GM19397 (cell line): ENCODE measurements around the gene SLC2A6.
A peak's percentile ranks its signal among the peaks of the same experiment; 100 is the strongest.
"Not testable (repeated sequence)": the region's sequence is repeated elsewhere in the genome, so short reads cannot be mapped to it uniquely, and the experiment has no call there.

Experiments used
- ATAC-seq: cut with Tn5 transposase; IDR thresholded peaks from one replicate; pipeline ENCODE4 v1.9.1; 2021; ENCODE audit warnings: mild to moderate bottlenecking, moderate library complexity; ENCODE audit not compliant: unreplicated experiment

SLC2A6 gene

GRCh38 chr9:133463234-133463863 is 15.6 kb downstream of the SLC2A6 start:
- ATAC-seq: no peak

GRCh38 chr9:133461975-133462374 is 16.9 kb downstream of the SLC2A6 start:
- no peak for ATAC-seq

DNA sequence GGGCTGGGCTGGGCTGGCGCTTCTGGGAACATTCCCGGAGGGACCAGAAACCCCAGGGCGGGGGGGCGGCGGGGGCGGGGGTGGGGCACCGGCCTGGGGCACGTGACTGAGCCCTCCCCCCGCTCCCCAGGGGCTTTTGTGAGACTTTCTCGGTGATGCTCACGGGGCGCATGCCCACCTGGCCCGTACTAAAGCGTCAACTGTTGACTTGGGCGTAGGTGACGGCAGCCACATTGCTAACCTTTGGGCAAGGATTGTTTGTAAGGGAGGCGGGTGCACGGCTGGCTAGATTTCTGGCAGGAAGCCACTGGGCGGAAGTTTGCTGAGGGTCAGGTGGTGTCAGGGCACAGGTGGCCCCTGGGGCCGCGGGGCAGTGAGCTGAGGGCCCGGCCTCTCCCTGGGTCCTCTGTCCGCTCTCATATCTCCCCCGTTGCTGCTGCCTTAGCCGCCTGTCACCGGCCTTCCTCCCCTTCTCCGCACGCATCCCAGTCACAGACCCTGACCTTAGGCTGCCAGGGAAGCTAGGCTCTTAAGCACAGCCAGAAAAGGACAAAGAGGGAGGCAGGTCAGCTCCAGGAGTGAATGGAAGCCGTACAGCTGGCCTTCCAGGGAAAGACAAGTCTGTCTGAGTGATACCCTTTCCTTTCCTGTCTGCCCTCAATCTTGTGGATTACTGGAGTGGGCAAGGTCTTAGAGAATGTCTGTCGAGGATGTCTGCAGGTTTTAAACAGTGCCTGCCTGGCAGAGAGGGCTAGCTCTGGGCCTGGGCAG is 18.3 kb downstream of the SLC2A6 start:
- ATAC-seq: peak; percentile 28

- peak; percentile 73 for ATAC-seq
Measured at GRCh38 chr9:133459476-133460404, 19.2 kb downstream of the SLC2A6 start, which contains the start of gene CACFD1. Gene CACFD1 (plus strand): TSS chr9:133459978. CDS start chr9:133460067, 89 bp downstream.

DNA sequence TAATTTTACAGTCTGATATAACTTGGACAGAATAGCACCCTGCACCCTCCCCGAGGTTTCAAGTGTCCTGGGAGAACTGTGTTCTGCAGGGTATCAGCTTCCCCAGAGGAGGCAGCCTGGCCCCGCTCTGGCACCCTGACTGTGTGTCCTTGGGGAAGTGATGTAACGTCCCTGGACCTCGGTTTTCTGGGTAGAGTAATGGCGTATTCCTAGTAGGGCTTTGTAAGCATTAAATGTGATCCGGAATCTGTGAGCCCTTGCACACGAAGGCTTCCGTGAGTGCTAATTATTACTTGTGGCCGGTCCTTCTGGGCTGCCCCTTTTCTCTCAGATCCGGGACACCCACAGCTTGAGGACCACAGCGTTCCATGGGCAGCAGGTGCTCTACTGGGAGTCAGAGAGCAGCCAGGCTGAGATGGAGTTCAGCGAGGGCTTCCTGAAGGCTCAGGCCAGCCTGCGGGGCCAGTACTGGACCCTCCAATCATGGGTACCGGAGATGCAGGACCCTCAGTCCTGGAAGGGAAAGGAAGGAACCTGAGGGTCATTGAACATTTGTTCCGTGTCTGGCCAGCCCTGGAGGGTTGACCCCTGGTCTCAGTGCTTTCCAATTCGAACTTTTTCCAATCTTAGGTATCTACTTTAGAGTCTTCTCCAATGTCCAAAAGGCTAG is 20.1 kb downstream of the SLC2A6 start:
- ATAC-seq: no peak

- ATAC-seq: no peak
Measured at GRCh38 chr9:133457748-133458147, 21.2 kb downstream of the SLC2A6 start.

- no peak for ATAC-seq
Measured at GRCh38 chr9:133457233-133457632, 21.7 kb downstream of the SLC2A6 start.

GRCh38 chr9:133456409-133456808 is 22.5 kb downstream of the SLC2A6 start:
- no peak for ATAC-seq

GRCh38 chr9:133455936-133456335 is 23.0 kb downstream of the SLC2A6 start:
- no peak for ATAC-seq

DNA sequence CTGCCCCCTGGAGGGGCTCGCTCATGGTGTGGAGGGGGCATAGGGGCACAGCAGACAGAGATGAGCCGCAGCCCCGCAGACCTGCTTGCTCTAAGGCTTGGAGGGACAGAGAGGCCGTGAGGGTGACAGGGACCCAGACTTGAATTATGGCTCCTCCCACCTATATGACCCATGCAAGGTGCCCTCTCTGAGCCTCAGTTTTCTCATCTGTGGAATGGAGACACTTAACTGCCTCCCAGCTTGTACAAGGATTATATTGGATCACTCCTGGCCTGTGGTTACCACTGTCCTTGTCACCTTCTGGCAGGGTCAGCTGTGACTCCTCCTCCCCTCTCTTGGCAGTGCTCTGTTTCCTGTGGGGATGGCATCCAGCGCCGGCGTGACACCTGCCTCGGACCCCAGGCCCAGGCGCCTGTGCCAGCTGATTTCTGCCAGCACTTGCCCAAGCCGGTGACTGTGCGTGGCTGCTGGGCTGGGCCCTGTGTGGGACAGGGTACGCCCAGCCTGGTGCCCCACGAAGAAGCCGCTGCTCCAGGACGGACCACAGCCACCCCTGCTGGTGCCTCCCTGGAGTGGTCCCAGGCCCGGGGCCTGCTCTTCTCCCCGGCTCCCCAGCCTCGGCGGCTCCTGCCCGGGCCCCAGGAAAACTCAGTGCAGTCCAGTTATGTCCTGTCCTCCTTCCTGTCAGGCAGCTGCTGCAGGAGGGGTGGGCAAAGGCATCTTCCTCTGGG is 23.8 kb downstream of the SLC2A6 start:
- no peak for ATAC-seq

GRCh38 chr9:133454325-133454724 is 24.6 kb downstream of the SLC2A6 start:
- ATAC-seq: no peak

- ATAC-seq: no peak
Measured at GRCh38 chr9:133453651-133454050, 25.2 kb downstream of the SLC2A6 start.

- no peak for ATAC-seq
Measured at GRCh38 chr9:133452562-133452961, 26.3 kb downstream of the SLC2A6 start.

GRCh38 chr9:133451865-133452264 is 27.0 kb downstream of the SLC2A6 start:
- not testable (repeated sequence) for ATAC-seq

GRCh38 chr9:133449760-133450159 is 29.1 kb downstream of the SLC2A6 start:
- ATAC-seq: no peak

DNA sequence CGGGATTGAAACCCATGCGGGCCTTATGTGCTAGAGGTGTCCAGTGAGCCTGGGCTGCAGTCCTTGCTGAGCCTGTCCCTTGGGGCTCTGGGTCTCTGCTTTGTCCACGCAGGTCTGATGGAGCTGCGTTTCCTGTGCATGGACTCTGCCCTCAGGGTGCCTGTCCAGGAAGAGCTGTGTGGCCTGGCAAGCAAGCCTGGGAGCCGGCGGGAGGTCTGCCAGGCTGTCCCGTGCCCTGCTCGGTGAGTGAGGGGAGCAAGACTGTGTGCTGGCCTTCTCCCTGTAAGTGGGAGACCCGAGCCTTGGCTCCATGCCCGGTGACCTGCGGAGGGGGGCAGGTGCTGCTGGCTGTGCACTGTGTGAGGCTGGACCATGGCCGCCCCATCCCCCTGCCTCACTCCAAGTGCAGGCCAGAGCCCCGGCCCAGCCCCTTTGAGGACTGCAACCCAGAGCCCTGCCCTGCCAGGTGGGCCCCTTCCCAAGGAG is 30.4 kb downstream of the SLC2A6 start:
- no peak for ATAC-seq

DNA sequence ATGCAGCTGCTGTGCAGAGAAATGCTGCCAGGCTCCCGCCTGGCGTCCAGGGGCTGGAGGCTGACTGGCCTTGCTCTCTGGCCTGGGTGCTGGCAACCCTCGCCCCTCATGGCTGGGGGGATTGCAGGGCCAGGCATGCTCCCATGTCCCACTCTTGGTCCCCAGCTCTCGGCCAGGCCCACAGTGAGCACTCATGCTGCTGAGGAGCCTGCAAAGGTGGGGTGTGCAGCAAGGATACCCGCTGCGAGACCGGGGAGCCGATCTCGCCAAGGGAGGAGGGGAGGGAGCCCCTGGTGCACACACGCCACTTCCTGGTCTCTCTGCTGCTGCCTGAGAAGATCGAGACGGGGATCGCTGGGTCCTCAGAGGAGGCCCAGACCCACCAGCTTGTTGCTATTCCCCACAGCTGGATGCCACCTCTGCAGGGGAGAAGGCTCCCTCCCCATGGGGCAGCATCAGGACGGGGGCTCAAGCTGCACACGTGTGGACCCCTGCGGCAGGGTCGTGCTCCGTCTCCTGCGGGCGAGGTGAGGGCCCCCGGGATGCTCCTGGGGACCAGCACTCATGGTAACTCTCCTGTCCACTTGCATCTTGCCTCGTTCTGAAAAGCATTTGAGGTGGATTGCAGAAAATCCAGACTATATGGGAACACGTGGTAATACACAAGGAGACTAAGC is 33.5 kb downstream of the SLC2A6 start:
- no peak for ATAC-seq

GRCh38 chr9:133443982-133444381 is 34.9 kb downstream of the SLC2A6 start:
- no peak for ATAC-seq

GRCh38 chr9:133443248-133443647 is 35.7 kb downstream of the SLC2A6 start:
- ATAC-seq: no peak
